ENCODE measurements around the gene GPC6. TPM values are rescaled to one million over a fixed set of nuclear protein-coding genes. Genes with fewer than 3 reads are reported as not detected.

Gene GPC6
- total RNA-seq, 2 donors from 2014 or later: 3.4 to 5.3 TPM

GRCh38 chr13:93777504-93777903 is 550.9 kb downstream of the GPC6 start:
- 28% methylated on average over 2 of the region's 2 CpGs for WGBS
- Histone ChIP-seq H3K9me3 (no peaks in the 10 kb centered on the region), H3K4me3 (no peak overlapping the region), H3K4me1 (replicated peaks) (no peaks in the 10 kb centered on the region), H3K27me3 (replicated peaks; ENCODE audit: insufficient read depth) (no peaks in the 10 kb centered on the region), H3K27ac (no peak overlapping the region), H3K36me3 (no peaks in the 10 kb centered on the region)
- intact Hi-C loops (cut with DNase I): loop anchor here (10.0 kb wide), 1 partner anchor 543 kb away; no protein-coding TSS in a partner anchor
- no peak for DNase-seq (ENCODE audit: low spot score)
- no peak for TF ChIP-seq CTCF (IDR thresholded peaks at IDR 0.05)

- H3K27me3 ChIP-seq (replicated peaks; ENCODE audit: insufficient read depth): no peaks in the 10 kb centered on the region
- H3K9me3 ChIP-seq: no peaks in the 10 kb centered on the region
- intact Hi-C loops (cut with DNase I): loop anchor here (10.0 kb wide), 1 partner anchor 544 kb away; no protein-coding TSS in a partner anchor
- no peaks in the 10 kb centered on the region for H3K4me1 ChIP-seq (replicated peaks)
- TF ChIP-seq POLR2A (IDR thresholded peaks at IDR 0.05) (no peak), CTCF (IDR thresholded peaks at IDR 0.05) (no peak), POLR2AphosphoS5 (IDR thresholded peaks at IDR 0.05) (no peak)
- WGBS: 71% methylated on average over 1 of the region's 1 CpG
- no peak for DNase-seq (ENCODE audit: low spot score)
- H3K4me3 ChIP-seq: no peak overlapping the region
- H3K36me3 ChIP-seq: no peaks in the 10 kb centered on the region
- H3K27ac ChIP-seq: no peak overlapping the region
Measured at GRCh38 chr13:93778548-93778947, 551.9 kb downstream of the GPC6 start.

GRCh38 chr13:93784191-93784590 is 557.6 kb downstream of the GPC6 start:
- Histone ChIP-seq H3K36me3 (no peaks in the 10 kb centered on the region), H3K9me3 (no peaks in the 10 kb centered on the region), H3K4me1 (replicated peaks) (no peaks in the 10 kb centered on the region), H3K27me3 (replicated peaks; ENCODE audit: insufficient read depth) (no peaks in the 10 kb centered on the region), H3K27ac (no peak overlapping the region), H3K4me3 (no peak overlapping the region)
- DNase-seq (ENCODE audit: low spot score): no peak
- intact Hi-C loops (cut with DNase I): no loop called here
- WGBS: 71% methylated on average over 1 of the region's 1 CpG
- TF ChIP-seq POLR2A (IDR thresholded peaks at IDR 0.05) (no peak), POLR2AphosphoS5 (IDR thresholded peaks at IDR 0.05) (no peak), CTCF (IDR thresholded peaks at IDR 0.05) (no peak)

- no peak overlapping the region for H3K4me3 ChIP-seq
- intact Hi-C loops (cut with DNase I): no loop called here
- WGBS: 44% methylated on average over 4 of the region's 4 CpGs
- H3K27ac ChIP-seq: no peak overlapping the region
- H3K9me3 ChIP-seq: no peaks in the 10 kb centered on the region
- DNase-seq (ENCODE audit: low spot score): no peak
- TF ChIP-seq POLR2AphosphoS5 (IDR thresholded peaks at IDR 0.05) (no peak), CTCF (IDR thresholded peaks at IDR 0.05) (no peak), POLR2A (IDR thresholded peaks at IDR 0.05) (no peak)
- no peaks in the 10 kb centered on the region for H3K4me1 ChIP-seq (replicated peaks)
- no peaks in the 10 kb centered on the region for H3K27me3 ChIP-seq (replicated peaks; ENCODE audit: insufficient read depth)
- no peaks in the 10 kb centered on the region for H3K36me3 ChIP-seq
Measured at GRCh38 chr13:93786846-93787489, 560.4 kb downstream of the GPC6 start.

GRCh38 chr13:93788456-93788855 is 561.8 kb downstream of the GPC6 start:
- no peak overlapping the region for H3K27ac ChIP-seq
- H3K4me1 ChIP-seq (replicated peaks): no peaks in the 10 kb centered on the region
- no peak for DNase-seq (ENCODE audit: low spot score)
- H3K27me3 ChIP-seq (replicated peaks; ENCODE audit: insufficient read depth): no peaks in the 10 kb centered on the region
- H3K4me3 ChIP-seq: no peak overlapping the region
- 47% methylated on average over 2 of the region's 2 CpGs for WGBS
- no peaks in the 10 kb centered on the region for H3K9me3 ChIP-seq
- intact Hi-C loops (cut with DNase I): no loop called here
- TF ChIP-seq POLR2A (IDR thresholded peaks at IDR 0.05) (no peak), CTCF (IDR thresholded peaks at IDR 0.05) (no peak), POLR2AphosphoS5 (IDR thresholded peaks at IDR 0.05) (no peak)
- H3K36me3 ChIP-seq: no peaks in the 10 kb centered on the region
